ENCODE measurements around the gene CCDC68.
"Not testable (repeated sequence)": the region's sequence is repeated elsewhere in the genome, so short reads cannot be mapped to it uniquely, and the experiment has no call there.

Gene CCDC68

DNA sequence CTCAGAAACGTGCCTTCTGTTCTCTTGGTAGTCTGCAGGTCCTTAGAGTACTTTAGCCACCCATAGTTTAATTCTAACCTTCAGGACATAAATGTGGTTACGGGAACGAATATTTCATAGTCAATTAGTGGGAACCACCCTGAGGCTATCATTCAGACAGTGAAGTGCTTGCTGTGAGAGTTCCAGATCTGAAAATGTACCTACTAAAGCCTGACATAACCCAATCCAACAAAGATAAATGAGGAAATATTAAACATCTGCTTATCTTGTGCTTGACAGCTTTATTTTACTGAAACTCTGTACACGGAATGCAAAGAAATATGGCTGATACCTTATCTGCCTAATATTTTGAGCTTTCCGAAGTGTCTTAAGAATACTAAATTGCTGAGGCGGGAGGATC lies 88.0 kb downstream of the CCDC68 start:
- DNase-seq, result no peak

GRCh38 chr18:54867131-54867530 lies 92.1 kb downstream of the CCDC68 start:
- no peak for DNase-seq

DNA sequence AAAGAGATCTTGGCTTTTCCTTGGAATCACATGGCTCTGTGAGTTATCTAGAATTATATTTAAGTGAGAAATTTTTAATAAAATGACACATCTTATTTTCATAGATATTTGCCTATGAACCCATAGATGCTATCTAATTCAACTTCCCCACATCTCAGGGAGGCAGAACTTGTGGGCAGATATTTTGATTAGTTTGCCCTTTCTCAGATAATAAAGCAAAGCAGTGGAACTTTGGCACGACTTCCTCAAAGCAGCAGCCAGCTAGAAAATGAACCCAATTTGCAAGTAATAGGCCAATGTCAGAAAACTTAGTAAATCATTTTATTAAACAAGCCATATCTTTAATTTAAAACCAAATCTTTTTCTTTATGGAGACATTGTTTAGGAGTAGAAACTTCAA lies 98.3 kb downstream of the CCDC68 start:
- DNase-seq, result no peak

DNA sequence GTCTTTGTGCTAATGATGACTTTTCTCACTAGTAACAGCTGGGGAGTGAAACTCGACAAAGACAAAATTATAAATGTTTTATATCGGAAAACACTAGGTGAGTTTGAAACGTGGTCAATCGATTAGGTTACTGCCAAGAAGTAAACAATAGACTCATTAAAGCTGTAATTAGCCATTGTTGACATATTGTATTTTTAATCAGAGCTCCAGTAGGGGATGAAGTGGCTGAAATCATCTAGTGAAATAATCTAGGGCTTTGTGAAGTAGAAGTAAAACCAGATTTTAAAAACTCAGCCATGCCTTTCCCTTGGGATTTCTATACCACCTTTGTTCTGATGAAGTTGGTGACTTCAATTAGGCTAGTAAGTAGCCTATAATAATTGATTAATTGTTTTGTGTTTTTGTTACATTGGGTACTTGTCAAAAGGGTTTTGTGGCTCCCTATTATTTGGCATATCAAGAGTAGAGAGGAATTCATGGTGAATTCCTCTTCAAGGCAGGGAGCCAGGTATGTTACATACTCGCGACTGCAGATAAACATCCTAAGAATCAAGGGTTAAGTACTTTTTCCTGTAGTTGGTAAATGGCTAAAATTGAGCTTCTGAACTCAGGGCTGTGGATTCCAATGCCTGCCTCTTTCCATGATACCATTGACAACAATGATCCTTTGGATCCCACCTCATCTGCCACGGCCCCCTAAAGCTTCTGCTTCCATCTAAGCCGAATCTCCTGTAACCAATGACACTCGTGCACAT lies 99.4 kb downstream of the CCDC68 start:
- DNase-seq, result no peak

GRCh38 chr18:54857499-54857898 lies 101.8 kb downstream of the CCDC68 start:
- DNase-seq, result no peak

DNA sequence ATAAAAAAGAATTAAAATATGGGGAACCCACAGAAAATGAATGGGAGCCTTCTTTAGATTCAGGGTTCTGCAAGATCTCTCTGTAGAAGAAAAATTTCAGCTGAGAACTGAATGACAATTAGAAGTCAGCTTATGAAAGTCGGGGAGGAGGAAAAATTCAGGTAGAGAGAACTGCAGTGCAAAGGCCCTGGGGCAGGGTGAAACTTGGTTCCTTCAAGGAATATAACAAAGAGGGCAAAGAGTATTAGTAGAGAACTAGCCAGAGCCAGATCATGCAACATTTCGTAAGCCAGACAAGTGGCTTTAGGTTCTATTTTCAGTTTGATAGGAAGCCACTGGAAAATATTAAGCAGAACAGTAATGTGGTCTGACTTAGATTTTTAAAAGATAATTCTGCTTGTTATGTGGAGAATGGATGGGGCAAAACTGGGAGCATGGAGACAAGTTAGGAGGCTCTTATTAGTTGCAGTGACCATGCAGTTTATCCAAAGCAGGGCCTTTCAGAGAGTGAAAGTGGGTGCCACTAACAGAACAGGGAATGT lies 103.1 kb downstream of the CCDC68 start:
- no peak for DNase-seq

DNA sequence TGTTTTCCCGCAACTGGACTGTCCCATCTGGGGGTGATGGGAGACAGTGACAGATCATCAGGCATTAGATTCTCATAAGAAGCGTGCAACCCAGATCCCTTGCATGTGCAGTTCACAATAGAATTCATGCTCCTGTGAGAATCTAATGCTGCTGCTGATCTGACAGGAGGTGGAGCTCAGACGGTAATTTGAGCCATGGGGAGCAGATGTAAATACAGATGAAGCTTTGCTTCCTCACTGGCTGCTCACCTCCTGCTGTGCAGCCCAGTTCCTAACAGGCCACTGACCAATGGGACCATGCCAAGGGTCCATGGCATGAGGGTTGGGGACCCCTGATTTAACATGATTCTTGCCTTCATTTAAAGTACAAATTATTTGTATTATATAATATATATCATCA lies 104.2 kb downstream of the CCDC68 start:
- not testable (repeated sequence) for DNase-seq

DNA sequence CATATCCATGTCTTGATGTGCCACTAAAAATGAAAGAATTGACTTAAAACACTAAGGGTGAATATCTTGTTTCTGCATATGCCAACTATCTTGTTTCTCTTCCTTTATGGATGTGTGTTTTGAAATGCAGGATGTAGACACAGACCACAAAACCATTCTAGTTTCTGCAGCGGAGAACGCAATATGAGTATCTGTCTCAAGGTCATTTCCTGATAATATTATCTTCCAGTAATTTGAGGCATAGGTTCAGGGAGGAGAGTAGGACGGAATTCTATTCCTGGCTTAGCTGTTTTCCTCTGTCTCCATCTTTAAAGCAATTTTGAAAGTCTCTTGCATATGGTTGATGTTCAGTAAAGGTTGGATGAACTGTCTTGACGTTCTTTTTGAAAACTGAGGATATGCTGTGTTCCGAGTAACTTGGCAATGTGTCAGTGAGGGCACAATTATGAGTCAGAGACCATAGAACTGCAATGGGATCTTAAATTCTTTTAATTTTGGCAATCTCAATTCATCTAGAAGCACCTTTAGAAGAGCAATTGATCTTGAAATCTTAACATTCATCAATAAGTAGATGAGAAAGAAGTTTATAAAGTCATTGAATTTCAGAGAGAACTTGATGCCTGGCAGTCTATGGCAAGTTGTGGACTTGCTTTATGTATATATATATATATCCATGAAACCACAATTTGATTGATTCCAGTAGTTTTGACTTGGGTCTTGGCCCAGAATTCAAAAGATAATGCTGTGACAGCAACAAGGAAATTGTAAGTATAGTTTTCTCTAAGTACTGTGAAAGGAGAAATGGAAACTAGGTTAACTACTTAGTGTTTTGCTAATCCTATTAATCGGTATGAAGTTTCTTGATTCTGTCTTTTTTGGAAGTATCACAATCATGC lies 106.2 kb downstream of the CCDC68 start:
- DNase-seq, result no peak
